Ishikawa (cell line): Measurements from ENCODE around the gene ELOVL2.

Experiments
- CEBPB ChIP-seq: IDR thresholded peaks from 2 replicates; pipeline ENCODE4 v1.6.1; 2012
- MAX ChIP-seq: IDR thresholded peaks from 2 replicates; pipeline ENCODE4 v1.6.1; 2012
- YY1 ChIP-seq: IDR thresholded peaks from 2 replicates; pipeline ENCODE4 v1.6.1; 2012; ENCODE audit warnings: low read depth

GRCh38 chr6:10962673-10963072, 81.4 kb downstream of the ELOVL2 start:
- TF ChIP-seq MAX (no peak), YY1 (no peak), CEBPB (no peak)
